Parathyroid adenoma (tissue), 2 donors: ENCODE measurements around the gene IGF1.

ENCODE experiments used
- H2AFZ ChIP-seq: fragments of 300-600 bp; sonication (generic); one replicate; pipeline ENCODE4 v1.7.0; 2017; ENCODE audit warnings: antibody characterized with exemption, mild to moderate bottlenecking
- H3K27ac ChIP-seq: fragments of 300-600 bp; sonication (generic); one replicate; pipeline ENCODE4 v1.7.0; 2017
- H3K27me3 ChIP-seq: fragments of 300-600 bp; sonication (generic); one replicate; pipeline ENCODE4 v1.7.0; 2017; ENCODE audit warnings: low read length; ENCODE audit not compliant: control insufficient read depth, insufficient read depth
- H3K36me3 ChIP-seq: fragments of 300-600 bp; sonication (generic); one replicate; pipeline ENCODE4 v1.7.0; 2017; ENCODE audit warnings: low read length; ENCODE audit not compliant: control insufficient read depth, insufficient read depth
- H3K4me1 ChIP-seq: fragments of 300-600 bp; sonication (generic); one replicate; pipeline ENCODE4 v1.7.0; 2017; ENCODE audit warnings: control low read depth
- H3K4me2 ChIP-seq: fragments of 300-600 bp; sonication (generic); one replicate; pipeline ENCODE4 v1.7.0; 2017; ENCODE audit warnings: low read length
- H3K4me3 ChIP-seq: fragments of 300-600 bp; sonication (generic); one replicate; pipeline ENCODE4 v1.7.0; 2017; ENCODE audit warnings: low read depth, low read length
- H3K79me2 ChIP-seq: fragments of 300-600 bp; sonication (generic); one replicate; pipeline ENCODE4 v1.7.0; 2017; ENCODE audit warnings: control low read depth
- H3K9ac ChIP-seq: fragments of 300-600 bp; sonication (generic); one replicate; pipeline ENCODE4 v1.7.0; 2017; ENCODE audit warnings: mild to moderate bottlenecking
- H3K9me3 ChIP-seq: fragments of 300-600 bp; sonication (generic); one replicate; pipeline ENCODE4 v1.7.0; 2017; ENCODE audit warnings: low read length; ENCODE audit not compliant: control insufficient read depth
- CTCF ChIP-seq: fragments of 300-600 bp; sonication (generic); IDR thresholded peaks from one replicate; pipeline ENCODE4 v1.7.0; 2017; ENCODE audit warnings: antibody characterized with exemption, mild to moderate bottlenecking
- donor health status: primary hyperparathyroidism.

The IGF1 gene

GRCh38 chr12:102350070-102350469 lies 130.3 kb downstream of the IGF1 start:
- H3K79me2 ChIP-seq: no peaks in the 10 kb centered on the region
- H3K9ac ChIP-seq: no peak overlapping the region
- no peak overlapping the region for H3K4me3 ChIP-seq
- H3K27me3 ChIP-seq: no peaks in the 10 kb centered on the region
- no peaks in the 10 kb centered on the region for H3K4me1 ChIP-seq
- H3K9me3 ChIP-seq: no peaks in the 10 kb centered on the region
- H3K4me2 ChIP-seq: no peak overlapping the region
- no peak for TF ChIP-seq CTCF
- no peaks in the 10 kb centered on the region for H3K36me3 ChIP-seq
- no peak overlapping the region for H2AFZ ChIP-seq
- H3K27ac ChIP-seq: no peak overlapping the region

- Histone ChIP-seq H3K4me2 (no peak overlapping the region), H3K4me1 (no peaks in the 10 kb centered on the region), H2AFZ (no peak overlapping the region), H3K36me3 (no peaks in the 10 kb centered on the region), H3K9me3 (no peaks in the 10 kb centered on the region), H3K79me2 (no peaks in the 10 kb centered on the region), H3K9ac (no peak overlapping the region), H3K27ac (no peak overlapping the region), H3K4me3 (no peak overlapping the region), H3K27me3 (no peaks in the 10 kb centered on the region)
- no peak for TF ChIP-seq CTCF
Observed at GRCh38 chr12:102349079-102349478, 131.3 kb downstream of the IGF1 start.

- H3K79me2 ChIP-seq: no peaks in the 10 kb centered on the region
- TF ChIP-seq CTCF: no peak
- no peaks in the 10 kb centered on the region for H3K4me1 ChIP-seq
- H3K27me3 ChIP-seq: no peaks in the 10 kb centered on the region
- H3K9me3 ChIP-seq: no peaks in the 10 kb centered on the region
- H3K4me2 ChIP-seq: no peak overlapping the region
- no peak overlapping the region for H3K9ac ChIP-seq
- H3K27ac ChIP-seq: no peak overlapping the region
- H3K4me3 ChIP-seq: no peak overlapping the region
- no peak overlapping the region for H2AFZ ChIP-seq
- no peaks in the 10 kb centered on the region for H3K36me3 ChIP-seq
Observed at GRCh38 chr12:102347811-102348210, 132.6 kb downstream of the IGF1 start.
